Lower lobe of right lung (tissue), 2 donors: ENCODE results near the gene CTNNA3. TPM values are rescaled to one million over a fixed set of nuclear protein-coding genes. Genes with fewer than 3 reads are reported as not detected.

Experiments
- ATAC-seq, 2 donors: fragments of 200-7000 bp; cut with Tn5 transposase; one replicate each; pipeline ENCODE4 v1.9.1; 2020 to 2022; ENCODE audit warnings: mild to moderate bottlenecking in 2 of 2, moderate library complexity in 2 of 2
- DNase-seq: peaks from one replicate; pipeline ENCODE4 v3.0.0-alpha.2; 2020
- H3K27ac ChIP-seq: fragments of 200-600 bp; one replicate; pipeline ENCODE4 v1.8.0; 2022
- H3K27me3 ChIP-seq: fragments of 200-600 bp; one replicate; pipeline ENCODE4 v1.8.0; 2022; ENCODE audit warnings: low read depth
- H3K36me3 ChIP-seq: fragments of 200-600 bp; one replicate; pipeline ENCODE4 v1.8.0; 2022; ENCODE audit warnings: mild to moderate bottlenecking
- H3K4me1 ChIP-seq: fragments of 200-600 bp; one replicate; pipeline ENCODE4 v1.8.0; 2022
- H3K4me3 ChIP-seq: fragments of 200-600 bp; one replicate; pipeline ENCODE4 v1.8.0; 2022; ENCODE audit warnings: mild to moderate bottlenecking
- H3K9me3 ChIP-seq: fragments of 200-600 bp; one replicate; pipeline ENCODE4 v1.8.0; 2022
- intact Hi-C: fragments of 100-400 bp; cut with DNase I; formaldehyde crosslinking; loops from one replicate; pipeline ENCODE4 v1.11.0; 2022
- total RNA-seq: library from RNA; stranded (reverse); fragmentation: NEBNext Ultra II Directional; extraction: Animal tissue kit (Norgen Biotek cat#: 25700); gene quantifications from one replicate; pipeline ENCODE4 v1.2.1, GENCODE V29; 2021
- TF ChIP-seq, protein P1 (sequence below): fragments of 200-600 bp; IDR thresholded peaks from one replicate; pipeline ENCODE4 v1.8.0; 2022; ENCODE audit warnings: antibody characterized with exemption, mild to moderate bottlenecking
- donor health status: DM: no; HTN: yes; CAD: no; lungs with severe emphysema.

The CTNNA3 gene
- total RNA-seq, 1 donor from 2014 or later = not detected

DNA sequence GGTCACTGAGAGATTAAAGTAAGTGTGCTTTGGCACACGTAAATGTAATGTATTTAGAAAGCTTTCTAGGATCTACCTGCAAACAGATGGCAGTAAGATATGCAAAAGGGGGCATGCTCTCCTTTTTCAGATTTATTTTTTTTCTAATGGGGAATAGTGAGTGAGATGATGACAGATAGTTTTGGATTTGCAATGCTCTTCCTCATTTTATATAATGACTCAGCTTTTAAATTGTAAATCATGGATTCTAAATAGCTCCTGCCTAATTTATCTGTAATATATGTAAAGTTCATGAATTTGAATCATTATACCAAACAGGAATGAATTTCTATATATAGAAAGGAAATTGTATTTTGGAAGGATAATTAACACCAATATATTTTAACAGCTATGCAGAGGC lies 1731.8 kb downstream of the CTNNA3 start:
- H3K27ac ChIP-seq = no peak overlapping the region
- TF ChIP-seq, protein P1, sequence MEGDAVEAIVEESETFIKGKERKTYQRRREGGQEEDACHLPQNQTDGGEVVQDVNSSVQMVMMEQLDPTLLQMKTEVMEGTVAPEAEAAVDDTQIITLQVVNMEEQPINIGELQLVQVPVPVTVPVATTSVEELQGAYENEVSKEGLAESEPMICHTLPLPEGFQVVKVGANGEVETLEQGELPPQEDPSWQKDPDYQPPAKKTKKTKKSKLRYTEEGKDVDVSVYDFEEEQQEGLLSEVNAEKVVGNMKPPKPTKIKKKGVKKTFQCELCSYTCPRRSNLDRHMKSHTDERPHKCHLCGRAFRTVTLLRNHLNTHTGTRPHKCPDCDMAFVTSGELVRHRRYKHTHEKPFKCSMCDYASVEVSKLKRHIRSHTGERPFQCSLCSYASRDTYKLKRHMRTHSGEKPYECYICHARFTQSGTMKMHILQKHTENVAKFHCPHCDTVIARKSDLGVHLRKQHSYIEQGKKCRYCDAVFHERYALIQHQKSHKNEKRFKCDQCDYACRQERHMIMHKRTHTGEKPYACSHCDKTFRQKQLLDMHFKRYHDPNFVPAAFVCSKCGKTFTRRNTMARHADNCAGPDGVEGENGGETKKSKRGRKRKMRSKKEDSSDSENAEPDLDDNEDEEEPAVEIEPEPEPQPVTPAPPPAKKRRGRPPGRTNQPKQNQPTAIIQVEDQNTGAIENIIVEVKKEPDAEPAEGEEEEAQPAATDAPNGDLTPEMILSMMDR = no peak
- H3K4me3 ChIP-seq = no peak overlapping the region
- intact Hi-C loops = no loop called here
- ATAC-seq (no peak), DNase-seq (no peak)
- H3K9me3 ChIP-seq = no peaks in the 10 kb centered on the region
- no peaks in the 10 kb centered on the region for H3K4me1 ChIP-seq
- H3K36me3 ChIP-seq = no peaks in the 10 kb centered on the region
- no peaks in the 10 kb centered on the region for H3K27me3 ChIP-seq

DNA sequence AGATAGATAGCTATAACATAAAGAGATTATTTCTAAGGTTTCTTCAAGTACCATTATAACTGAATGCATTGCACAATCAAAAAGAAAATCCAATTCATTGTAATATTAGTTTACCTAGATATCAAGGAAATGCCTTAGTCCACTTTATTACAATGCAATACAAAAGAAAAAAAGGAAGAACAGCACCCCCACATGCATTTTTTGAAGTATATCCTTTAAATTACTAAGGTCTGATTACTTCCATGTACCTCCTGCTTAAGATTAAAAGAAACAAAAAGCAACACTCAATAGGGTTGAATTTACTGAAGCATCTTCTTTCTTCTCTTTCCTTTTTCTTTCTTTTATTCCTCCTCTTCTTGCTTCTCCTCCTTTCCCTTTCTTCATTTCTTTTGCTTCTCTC lies 1743.9 kb downstream of the CTNNA3 start:
- Histone ChIP-seq H3K9me3 (no peaks in the 10 kb centered on the region), H3K27me3 (no peaks in the 10 kb centered on the region), H3K4me1 (no peaks in the 10 kb centered on the region), H3K4me3 (no peak overlapping the region), H3K36me3 (no peaks in the 10 kb centered on the region), H3K27ac (no peak overlapping the region)
- TF ChIP-seq, protein P1 = no peak
- DNase-seq (no peak), ATAC-seq (no peak)
- intact Hi-C loops = no loop called here

DNA sequence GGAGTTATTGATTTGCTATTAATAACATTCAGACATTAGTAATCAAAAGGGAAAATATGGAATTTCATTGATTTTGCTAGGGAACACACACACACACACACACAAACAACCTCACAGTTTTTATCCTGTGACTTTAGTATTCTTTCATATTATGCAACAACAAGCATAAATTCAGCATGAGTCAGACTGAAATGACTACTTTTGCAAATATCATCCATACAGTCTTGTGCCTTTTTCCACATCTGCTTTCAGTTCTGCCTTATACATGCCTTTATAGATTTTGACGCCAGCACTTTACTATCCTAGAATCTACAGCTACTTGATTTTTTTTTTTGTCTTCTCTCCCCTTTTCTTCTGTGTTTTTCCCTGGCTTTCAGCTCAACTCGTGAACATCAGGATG lies 1745.9 kb downstream of the CTNNA3 start:
- no peak overlapping the region for H3K27ac ChIP-seq
- no peaks in the 10 kb centered on the region for H3K27me3 ChIP-seq
- DNase-seq = no peak
- H3K4me3 ChIP-seq = no peak overlapping the region
- intact Hi-C loops = no loop called here
- H3K9me3 ChIP-seq = no peaks in the 10 kb centered on the region
- no peaks in the 10 kb centered on the region for H3K4me1 ChIP-seq
- TF ChIP-seq, protein P1 = no peak
- H3K36me3 ChIP-seq = no peaks in the 10 kb centered on the region
- no peak for ATAC-seq

DNA sequence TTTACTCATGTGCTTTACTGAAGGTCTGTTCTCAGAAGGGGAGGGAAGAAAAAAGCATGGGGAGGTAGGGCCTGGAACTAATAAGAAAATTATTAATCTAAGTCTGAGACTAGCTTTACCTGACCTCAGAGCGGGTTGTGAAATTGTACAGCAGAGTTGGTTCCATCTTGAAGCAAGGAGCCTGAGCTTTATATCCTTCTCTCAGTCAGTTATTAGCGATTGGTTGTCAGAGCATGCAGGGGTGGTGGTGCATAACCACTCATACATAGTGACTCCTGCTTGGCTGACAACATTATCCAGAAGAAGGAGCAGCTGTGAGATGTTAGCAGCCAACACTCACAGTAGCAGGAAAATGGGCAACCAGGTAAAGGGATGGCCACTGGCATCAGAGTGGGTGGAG lies 1746.5 kb downstream of the CTNNA3 start:
- H3K4me1 ChIP-seq = no peaks in the 10 kb centered on the region
- no peak overlapping the region for H3K4me3 ChIP-seq
- no peak for ATAC-seq
- no peaks in the 10 kb centered on the region for H3K36me3 ChIP-seq
- H3K27ac ChIP-seq = no peak overlapping the region
- H3K9me3 ChIP-seq = no peaks in the 10 kb centered on the region
- no peak for DNase-seq
- intact Hi-C loops = no loop called here
- TF ChIP-seq, protein P1 = no peak
- H3K27me3 ChIP-seq = no peaks in the 10 kb centered on the region

DNA sequence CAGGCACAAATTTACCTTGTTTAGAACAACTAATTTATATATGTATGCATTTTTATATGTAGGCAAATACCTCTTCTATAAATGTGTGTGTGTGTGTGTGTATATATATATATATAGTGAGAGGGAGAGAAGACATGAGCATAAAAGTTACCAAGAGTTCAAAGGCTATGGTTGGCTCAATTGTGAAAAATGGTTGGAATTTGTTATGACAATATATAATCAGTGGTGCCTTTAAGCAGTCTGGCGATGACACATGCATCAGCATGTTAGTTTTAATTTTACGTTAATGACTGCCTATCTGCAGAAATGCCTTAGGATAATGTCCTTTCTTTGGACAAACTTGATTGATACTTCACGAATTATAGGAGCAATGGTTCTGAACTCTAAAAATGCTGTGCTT lies 1750.9 kb downstream of the CTNNA3 start:
- Histone ChIP-seq H3K9me3 (no peaks in the 10 kb centered on the region), H3K4me3 (no peak overlapping the region), H3K27ac (no peak overlapping the region), H3K36me3 (no peaks in the 10 kb centered on the region), H3K27me3 (no peaks in the 10 kb centered on the region), H3K4me1 (no peaks in the 10 kb centered on the region)
- TF ChIP-seq, protein P1 = no peak
- ATAC-seq = no peak
- no peak for DNase-seq
- intact Hi-C loops = no loop called here

DNA sequence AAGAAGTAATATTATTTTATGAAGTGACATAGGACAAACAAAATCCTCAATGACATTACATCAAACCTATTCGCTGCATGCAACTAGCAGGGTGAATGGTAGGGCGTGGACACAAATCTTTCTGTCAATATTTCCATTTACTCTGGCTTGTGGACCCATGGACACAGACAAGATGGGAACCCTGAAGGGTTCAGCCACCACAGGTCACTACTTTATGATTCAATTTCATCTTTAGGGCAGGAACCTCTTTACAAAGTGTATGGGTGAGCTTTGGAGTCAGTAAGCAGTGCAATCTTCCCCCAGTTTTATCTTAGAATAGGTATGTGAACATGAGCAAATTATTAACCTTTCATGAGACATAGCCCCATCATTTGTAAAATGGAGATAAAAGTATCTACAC lies 1752.5 kb downstream of the CTNNA3 start:
- Histone ChIP-seq H3K4me1 (no peaks in the 10 kb centered on the region), H3K9me3 (no peaks in the 10 kb centered on the region), H3K27ac (no peak overlapping the region), H3K27me3 (no peaks in the 10 kb centered on the region), H3K4me3 (no peak overlapping the region), H3K36me3 (no peaks in the 10 kb centered on the region)
- TF ChIP-seq, protein P1 = no peak
- DNase-seq = no peak
- no peak for ATAC-seq
- intact Hi-C loops = no loop called here
